GM12875 (cell line): ENCODE data around the gene PPM1L.
A peak's percentile ranks its signal among the peaks of the same experiment; 100 is the strongest.

Source experiments
- H3K4me3 ChIP-seq: one replicate; pipeline ENCODE4 v1.5.1; 2011; ENCODE audit warnings: low read depth, low read length, control low read depth
- CTCF ChIP-seq: IDR thresholded peaks from 2 replicates; pipeline ENCODE4 v1.5.1; 2011; ENCODE audit warnings: low read depth, mild to moderate bottlenecking, control low read depth, inconsistent platforms, low read length, moderate library complexity, borderline replicate concordance; ENCODE audit not compliant: insufficient read depth

PPM1L gene

GRCh38 chr3:160916472-160916871 lies 160.4 kb downstream of the PPM1L start:
- no peak overlapping the region for H3K4me3 ChIP-seq
- no peak for TF ChIP-seq CTCF

- H3K4me3 ChIP-seq: no peak overlapping the region
- TF ChIP-seq CTCF: no peak
Observed at GRCh38 chr3:160919942-160920341, 163.9 kb downstream of the PPM1L start.

DNA sequence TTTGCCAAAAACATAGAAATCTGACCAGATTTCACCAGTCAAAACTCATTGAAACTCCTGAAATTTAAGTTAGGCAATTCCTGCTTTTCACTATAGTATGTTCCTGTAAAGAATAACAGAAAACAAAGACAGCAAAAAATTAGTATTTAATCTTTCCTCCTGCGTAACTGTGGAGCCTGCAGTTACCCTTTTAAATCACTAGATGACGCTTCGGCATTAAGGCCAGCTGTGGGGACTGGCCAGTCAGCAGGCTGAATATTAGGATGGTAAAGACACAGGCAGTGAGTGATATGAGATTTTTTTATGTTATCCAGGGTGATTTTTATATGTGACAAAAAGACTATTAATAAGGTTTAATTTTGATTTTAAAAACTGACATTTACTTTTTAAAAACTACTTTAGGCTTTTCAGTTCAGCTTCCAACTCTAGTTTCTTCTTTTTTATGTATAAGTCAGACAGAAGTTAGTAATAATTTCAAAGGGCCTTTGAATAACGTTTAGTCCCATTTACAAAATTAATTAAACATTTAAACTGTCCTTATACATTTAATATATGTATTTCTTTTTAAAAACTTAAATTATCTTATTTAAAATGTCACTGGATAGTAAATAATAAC lies 165.1 kb downstream of the PPM1L start:
- TF ChIP-seq CTCF: peak; percentile 66
- no peak overlapping the region for H3K4me3 ChIP-seq

- no peak for TF ChIP-seq CTCF
- no peak overlapping the region for H3K4me3 ChIP-seq
Observed at GRCh38 chr3:160924776-160925175, 168.7 kb downstream of the PPM1L start.

GRCh38 chr3:160927620-160928019 lies 171.6 kb downstream of the PPM1L start:
- TF ChIP-seq CTCF: no peak
- no peak overlapping the region for H3K4me3 ChIP-seq

DNA sequence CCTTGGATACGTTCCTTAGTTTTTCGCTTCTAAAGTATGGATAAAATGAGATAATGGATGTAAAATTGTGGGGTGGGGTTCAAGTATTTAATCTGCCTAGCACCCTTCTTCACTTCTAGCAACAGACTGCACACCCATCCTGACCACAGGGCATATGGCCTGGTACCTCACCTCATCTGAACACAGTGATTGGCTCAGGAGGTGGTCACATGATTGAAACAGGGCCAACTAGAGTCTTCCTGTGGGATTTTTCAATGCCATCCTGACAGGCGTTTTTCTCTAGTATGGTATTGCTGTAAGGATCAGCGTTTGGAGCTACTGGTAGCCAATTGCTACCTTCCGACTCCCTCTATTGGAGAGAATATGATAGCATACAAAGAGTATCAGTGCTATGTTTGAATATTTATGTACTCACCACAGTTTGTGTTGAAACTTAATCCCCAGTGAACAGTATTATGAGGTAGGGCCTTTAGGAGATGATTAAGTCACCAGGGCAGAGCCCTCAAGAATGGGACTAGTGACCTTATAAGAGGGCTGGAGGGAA lies 172.2 kb downstream of the PPM1L start:
- no peak overlapping the region for H3K4me3 ChIP-seq
- no peak for TF ChIP-seq CTCF

GRCh38 chr3:160929595-160929994 lies 173.6 kb downstream of the PPM1L start:
- no peak overlapping the region for H3K4me3 ChIP-seq
- TF ChIP-seq CTCF: no peak
